Measurements from ENCODE around the gene REPIN1.

REPIN1 gene

GRCh38 chr7:150368096-150368883 is at the start of gene REPIN1:
TSS of gene REPIN1 (plus strand) at chr7:150368822. CDS start at chr7:150369712, 890 bp downstream.
- peak; percentile 63 to 75 (median 68) for DNase-seq (ENCODE audit: low read depth in 3 of 3)

- DNase-seq (ENCODE audit: low read depth in 3 of 3): no peak
Observed at GRCh38 chr7:150321788-150322113, 46.9 kb upstream of the REPIN1 start.

GRCh38 chr7:150322114-150322832 is 46.3 kb upstream of the REPIN1 start:
- DNase-seq (ENCODE audit: low read depth in 3 of 3): peak; percentile 41 to 68 (median 59)

- peak in 2 of 3 donors; percentile 40 to 49 for DNase-seq (ENCODE audit: low read depth in 3 of 3)
Observed at GRCh38 chr7:150322833-150323681, 45.6 kb upstream of the REPIN1 start, which contains the start of the genes ACTR3C and LRRC61. TSS of gene ACTR3C (minus strand) at chr7:150323545. CDS start at chr7:150295296, 28,249 bp downstream. TSS of gene LRRC61 (plus strand) at chr7:150323355. CDS start at chr7:150336862, 13,507 bp downstream.

GRCh38 chr7:150323682-150324372 is 44.8 kb upstream of the REPIN1 start:
- no peak for DNase-seq (ENCODE audit: low read depth in 3 of 3)

- DNase-seq (ENCODE audit: low read depth in 3 of 3): no peak
Observed at GRCh38 chr7:150324373-150324961, 44.2 kb upstream of the REPIN1 start.

GRCh38 chr7:150325110-150325611 is 43.5 kb upstream of the REPIN1 start:
- no peak for DNase-seq (ENCODE audit: low read depth in 3 of 3)

GRCh38 chr7:150325901-150326300 is 42.7 kb upstream of the REPIN1 start:
- DNase-seq (ENCODE audit: low read depth in 3 of 3): no peak

GRCh38 chr7:150326657-150327268 is 41.9 kb upstream of the REPIN1 start:
- DNase-seq (ENCODE audit: low read depth in 3 of 3): no peak

GRCh38 chr7:150327308-150327707 is 41.3 kb upstream of the REPIN1 start:
- no peak for DNase-seq (ENCODE audit: low read depth in 3 of 3)

GRCh38 chr7:150329331-150330120 is 39.1 kb upstream of the REPIN1 start:
- no peak for DNase-seq (ENCODE audit: low read depth in 3 of 3)

- no peak for DNase-seq (ENCODE audit: low read depth in 3 of 3)
Observed at GRCh38 chr7:150330211-150330885, 38.3 kb upstream of the REPIN1 start.

- DNase-seq (ENCODE audit: low read depth in 3 of 3): no peak
Observed at GRCh38 chr7:150332852-150333635, 35.6 kb upstream of the REPIN1 start.

- DNase-seq (ENCODE audit: low read depth in 3 of 3): no peak
Observed at GRCh38 chr7:150333659-150334058, 35.0 kb upstream of the REPIN1 start.

- DNase-seq (ENCODE audit: low read depth in 3 of 3): no peak
Observed at GRCh38 chr7:150334108-150334507, 34.5 kb upstream of the REPIN1 start.

GRCh38 chr7:150335108-150335773 is 33.4 kb upstream of the REPIN1 start:
- DNase-seq (ENCODE audit: low read depth in 3 of 3): no peak

- DNase-seq (ENCODE audit: low read depth in 3 of 3): no peak
Observed at GRCh38 chr7:150335774-150336112, 32.9 kb upstream of the REPIN1 start.

GRCh38 chr7:150336746-150337145 is 31.9 kb upstream of the REPIN1 start:
- no peak for DNase-seq (ENCODE audit: low read depth in 3 of 3)

Measured in stimulated activated CD4-positive, alpha-beta T cell treated with anti-CD3 and anti-CD28 coated beads, TNF-alpha, amount 100 ng/mL, for 48 hours (primary cell).